Liver (tissue), 3 donors: ENCODE results near the gene SLC16A5.

Experiments
- CTCF ChIP-seq: fragments of 150-350 bp; IDR thresholded peaks from 2 replicates; pipeline ENCODE4 v1.5.1; 2017; ENCODE audit warnings: improper control_type of control experiment, low read depth, low read length; ENCODE audit not compliant: missing input control
- EGR1 ChIP-seq, 2 donors: IDR thresholded peaks; 2 replicates each; pipeline ENCODE4 v1.6.1; 2016 to 2018; ENCODE audit warnings: antibody characterized with exemption in 2 of 2, low read depth in 2 of 2
- GABPA ChIP-seq, 2 donors: IDR thresholded peaks in 1 of 2; conservative IDR thresholded peaks in 1 of 2; 2 replicates each; pipeline ENCODE4 v1.6.1; 2016; ENCODE audit warnings: antibody characterized with exemption in 2 of 2, mild to moderate bottlenecking in 1 of 2, moderate library complexity in 1 of 2
- REST ChIP-seq: IDR thresholded peaks from 2 replicates; pipeline ENCODE4 v1.6.1; 2016; ENCODE audit warnings: antibody characterized with exemption, mild to moderate bottlenecking
- RXRA ChIP-seq, 2 donors: IDR thresholded peaks; 2 replicates each; pipeline ENCODE4 v1.6.1; 2017 to 2018; ENCODE audit warnings: antibody characterized with exemption in 2 of 2, mild to moderate bottlenecking in 1 of 2
- TAF1 ChIP-seq: conservative IDR thresholded peaks from 2 replicates; pipeline ENCODE4 v1.6.1; 2016; ENCODE audit warnings: antibody characterized with exemption, mild to moderate bottlenecking
- YY1 ChIP-seq: IDR thresholded peaks from 2 replicates; pipeline ENCODE4 v1.6.1; 2016; ENCODE audit warnings: antibody characterized with exemption, mild to moderate bottlenecking
- donor health status: healthy.
- donor health status: healthy.

GRCh38 chr17:75078284-75079022, 9.3 kb upstream of the SLC16A5 start:
- no peak for TF ChIP-seq REST
- no peak for TF ChIP-seq CTCF
- no peak for TF ChIP-seq GABPA (IDR thresholded peaks at IDR 0.05 in 1 of 2, conservative IDR thresholded peaks at IDR 0.05 in 1 of 2)
- no peak for TF ChIP-seq YY1
- no peak for TF ChIP-seq EGR1 (IDR thresholded peaks at IDR 0.05; ENCODE audit: low read depth in 2 of 2)
- no peak for TF ChIP-seq RXRA (IDR thresholded peaks at IDR 0.05)
- TF ChIP-seq TAF1 = no peak
